IPS-18c (cell line): ENCODE data around the gene KLF16.

Source experiments
- H3K4me3 ChIP-seq: 2 replicates; pipeline ENCODE4 v1.7.0; 2013; ENCODE audit warnings: low read depth, mild to moderate bottlenecking, low read length, moderate library complexity; ENCODE audit not compliant: insufficient read depth
- H3K9me3 ChIP-seq: one replicate; pipeline ENCODE4 v1.6.1; 2013; ENCODE audit warnings: mild to moderate bottlenecking, low read length, moderate library complexity; ENCODE audit not compliant: control insufficient read depth, insufficient read depth

Gene KLF16

DNA sequence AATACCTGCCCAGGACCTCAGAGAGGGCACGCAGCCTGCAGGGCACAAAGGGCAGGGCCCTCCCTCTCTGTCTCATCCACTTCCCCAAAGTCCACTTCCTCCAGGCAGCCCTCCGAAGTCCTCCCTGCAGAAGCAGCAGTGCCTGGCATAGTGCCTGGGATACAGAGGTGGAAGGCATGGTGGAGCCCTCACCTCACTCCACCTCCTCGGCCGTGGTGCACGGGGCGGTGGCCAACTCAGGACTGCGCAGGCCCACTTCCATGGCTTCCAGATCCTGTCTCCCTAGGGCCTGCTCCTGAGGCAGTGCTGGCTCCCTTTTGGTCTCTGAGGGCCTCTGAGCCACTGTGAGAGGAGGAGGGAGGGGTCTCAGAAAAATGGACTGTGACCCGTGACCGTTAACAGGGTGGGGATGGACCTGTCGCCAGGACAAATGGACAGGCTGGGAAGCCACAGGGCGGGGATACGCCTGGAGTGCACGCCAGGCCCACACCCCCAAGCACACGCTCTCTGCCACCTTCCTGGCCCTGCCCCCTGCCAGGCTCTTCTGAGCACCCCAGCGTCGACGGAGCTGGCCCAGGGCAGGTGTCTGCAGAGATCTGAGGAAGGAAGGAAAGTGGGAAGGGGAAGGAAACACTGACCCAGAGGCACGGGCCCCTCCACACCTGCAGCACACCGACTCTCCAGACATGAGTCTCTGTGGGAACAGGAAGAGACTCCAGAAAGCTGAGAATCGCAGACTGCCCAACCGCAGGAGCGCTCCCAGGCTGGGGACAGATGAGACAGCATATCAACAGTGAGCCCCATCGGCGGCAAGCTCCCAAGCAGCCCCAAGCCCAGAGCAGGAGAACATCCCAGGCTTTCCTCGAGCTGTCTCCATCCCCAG lies 23.5 kb downstream of the KLF16 start:
- no peaks in the 10 kb centered on the region for H3K9me3 ChIP-seq
- H3K4me3 ChIP-seq: no peak overlapping the region

DNA sequence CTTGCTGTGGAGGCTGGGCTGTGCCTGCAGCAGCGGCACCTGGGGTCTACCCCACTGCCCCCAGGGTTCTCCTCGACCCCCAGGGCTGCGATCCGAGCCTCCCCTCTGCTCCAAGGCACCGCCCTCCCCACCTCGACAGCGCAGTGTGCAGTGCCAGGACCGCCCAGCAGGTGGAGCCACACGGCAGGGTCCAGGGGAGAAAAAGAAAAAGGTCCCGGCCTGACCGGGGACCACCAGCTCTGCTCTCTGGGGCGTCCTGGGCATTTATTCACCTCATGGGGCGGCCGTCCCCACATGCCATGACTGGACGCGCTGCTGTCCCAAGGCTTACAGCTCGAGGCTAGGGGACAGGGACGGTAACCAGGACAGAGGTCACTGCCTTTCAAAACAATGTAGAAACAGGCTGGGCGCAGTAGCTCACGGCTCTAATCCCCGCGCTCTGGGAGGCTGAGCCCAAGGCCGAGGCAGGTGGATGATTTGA lies 25.7 kb downstream of the KLF16 start:
- no peak overlapping the region for H3K4me3 ChIP-seq

DNA sequence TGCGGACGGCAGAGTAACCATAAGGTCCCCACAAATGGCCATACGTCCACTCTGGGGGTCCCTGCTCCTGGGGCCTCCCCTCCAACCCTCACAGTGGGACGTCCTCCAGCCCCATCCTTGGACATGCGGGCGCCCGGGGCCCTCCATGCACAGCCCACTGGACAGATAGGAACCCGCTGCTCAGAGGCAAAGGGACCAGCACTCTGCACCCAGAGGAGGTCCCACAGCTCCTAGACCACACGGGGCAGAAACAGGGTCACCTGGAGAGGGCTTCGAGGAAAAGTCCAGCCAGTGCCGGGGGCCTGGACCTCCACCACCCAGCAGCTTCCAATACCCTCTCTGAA lies 26.2 kb downstream of the KLF16 start:
- H3K4me3 ChIP-seq: no peak overlapping the region
- no peaks in the 10 kb centered on the region for H3K9me3 ChIP-seq

More for the DNA sequence above, 25.7 kb downstream of the KLF16 start:
- no peaks in the 10 kb centered on the region for H3K9me3 ChIP-seq

DNA sequence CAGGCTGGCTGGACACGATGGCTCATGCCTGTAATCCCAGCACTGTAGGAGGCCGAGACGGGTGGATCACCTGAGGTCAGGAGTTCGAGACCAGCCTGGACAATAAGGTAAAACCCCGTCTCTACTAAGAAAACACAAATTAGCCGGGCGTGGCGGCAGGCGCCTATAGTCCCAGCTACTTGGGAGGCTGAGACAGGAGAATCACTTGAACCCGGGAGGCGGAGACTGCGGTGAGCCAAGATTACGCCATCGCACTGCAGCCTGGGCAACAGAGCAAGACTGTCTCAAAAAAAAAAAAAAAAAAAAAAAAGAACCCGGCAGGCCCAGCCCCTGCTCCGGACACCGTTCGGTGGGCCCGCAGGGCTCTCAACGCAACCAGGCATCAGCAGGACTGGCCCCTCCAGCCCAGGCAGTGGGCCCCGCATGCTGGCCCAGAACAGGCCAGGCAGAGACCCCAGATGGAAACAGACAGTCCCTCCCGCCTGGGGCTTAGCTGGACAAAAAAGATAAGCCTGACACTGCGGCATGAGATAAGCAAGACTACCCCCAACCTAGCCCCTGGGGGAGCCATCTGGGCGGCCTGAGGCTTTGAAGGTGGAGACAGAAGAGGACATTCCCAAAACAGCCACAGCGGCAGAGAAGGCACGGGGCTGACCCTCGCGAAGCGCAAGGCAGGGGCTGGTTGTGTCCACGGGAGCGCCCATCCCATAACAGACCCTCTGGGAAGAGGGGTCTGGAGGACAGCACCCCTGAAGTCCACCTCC lies 26.7 kb downstream of the KLF16 start:
- H3K9me3 ChIP-seq: no peaks in the 10 kb centered on the region

DNA sequence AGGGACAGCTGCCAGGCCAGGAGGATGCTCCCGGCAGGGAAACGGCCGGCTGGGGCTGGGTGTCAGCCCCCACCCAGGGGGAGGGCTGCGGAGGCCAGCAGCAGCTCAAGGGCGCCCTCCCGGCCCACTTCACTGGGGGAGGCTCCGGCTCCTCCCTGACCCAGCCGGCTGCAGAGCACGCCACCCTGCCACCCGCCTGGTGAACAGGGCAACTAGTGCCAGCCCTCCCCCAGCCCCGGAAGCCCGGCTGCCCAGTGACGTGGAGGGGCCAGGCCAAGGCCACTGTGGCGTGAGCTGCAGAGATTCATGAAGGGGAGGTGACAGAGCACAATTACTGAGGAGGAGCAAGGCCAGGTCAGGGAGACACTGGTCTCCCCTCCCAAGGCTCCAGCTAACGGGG lies 29.8 kb downstream of the KLF16 start:
- H3K4me3 ChIP-seq: no peak overlapping the region
- no peaks in the 10 kb centered on the region for H3K9me3 ChIP-seq

More for the DNA sequence above, 26.7 kb downstream of the KLF16 start:
- no peak overlapping the region for H3K4me3 ChIP-seq

DNA sequence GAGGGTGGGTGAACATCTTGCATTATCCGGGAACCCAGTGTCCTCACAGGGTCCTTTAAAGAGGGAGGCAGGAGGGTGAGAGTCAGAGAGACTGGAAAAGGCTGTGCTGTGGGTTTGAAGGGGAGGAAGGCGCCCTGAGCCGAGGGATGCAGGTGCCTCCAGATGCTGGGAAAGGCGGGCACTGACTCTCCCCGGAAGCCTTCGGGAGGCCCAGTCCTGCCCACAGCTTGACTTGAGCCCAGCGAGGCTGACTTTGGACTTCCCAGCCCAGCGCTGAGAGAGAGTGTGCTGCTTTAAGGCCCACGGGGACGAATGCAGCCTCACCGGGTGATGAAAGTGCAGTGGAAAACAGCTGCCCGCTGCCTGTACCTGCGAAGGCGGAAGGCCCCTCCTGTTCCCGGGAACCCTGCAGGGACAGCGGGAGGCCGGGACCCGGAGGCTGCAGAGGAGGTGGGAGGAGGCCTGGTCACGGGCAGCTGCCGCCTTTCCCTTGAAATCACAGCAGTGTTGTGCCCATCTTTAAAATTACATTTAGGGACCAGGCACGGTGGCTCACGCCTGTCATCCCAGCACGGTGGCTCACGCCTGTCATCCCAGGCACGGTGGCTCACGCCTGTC lies 31.2 kb downstream of the KLF16 start:
- Histone ChIP-seq H3K4me3 (no peak overlapping the region), H3K9me3 (no peaks in the 10 kb centered on the region)

DNA sequence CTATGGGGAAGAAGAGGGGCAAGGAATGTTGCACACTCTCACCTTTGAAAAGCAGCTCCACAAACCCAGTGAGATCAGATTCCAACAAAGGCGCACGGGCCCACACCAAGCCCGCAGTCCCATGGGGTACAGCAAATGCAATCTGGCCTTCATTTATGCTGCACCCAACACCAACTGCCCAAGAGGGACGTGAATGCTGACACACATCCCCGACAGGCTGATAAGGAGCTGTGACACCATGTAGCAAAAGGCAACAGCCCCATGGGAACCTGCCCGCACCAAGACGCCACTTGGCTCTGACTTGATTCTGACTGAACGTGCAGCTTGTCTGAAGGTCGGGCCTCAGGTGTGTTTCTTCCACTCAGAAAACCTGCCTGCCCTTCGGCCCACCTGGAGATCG lies 32.4 kb downstream of the KLF16 start:
- Histone ChIP-seq H3K4me3 (no peak overlapping the region), H3K9me3 (no peaks in the 10 kb centered on the region)

DNA sequence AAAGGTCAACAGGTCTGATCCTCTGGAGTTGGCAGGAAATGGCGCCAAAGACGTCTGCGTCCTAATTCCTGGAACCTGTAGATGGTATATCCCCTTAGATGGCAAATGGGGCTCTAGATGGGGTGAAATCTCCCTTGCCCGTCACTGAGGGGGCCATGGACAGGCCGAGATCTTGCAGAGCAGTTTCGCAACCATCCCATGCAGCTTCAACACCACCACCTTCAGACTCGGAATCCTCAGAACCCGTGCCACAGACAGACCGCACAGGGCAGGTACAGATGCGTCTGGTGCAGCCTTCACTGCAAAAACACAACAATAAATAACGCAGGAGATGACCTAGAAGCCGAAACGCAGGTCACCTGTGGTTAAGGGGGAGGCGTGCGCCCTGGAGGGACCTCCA lies 32.8 kb downstream of the KLF16 start:
- Histone ChIP-seq H3K4me3 (no peak overlapping the region), H3K9me3 (no peaks in the 10 kb centered on the region)

DNA sequence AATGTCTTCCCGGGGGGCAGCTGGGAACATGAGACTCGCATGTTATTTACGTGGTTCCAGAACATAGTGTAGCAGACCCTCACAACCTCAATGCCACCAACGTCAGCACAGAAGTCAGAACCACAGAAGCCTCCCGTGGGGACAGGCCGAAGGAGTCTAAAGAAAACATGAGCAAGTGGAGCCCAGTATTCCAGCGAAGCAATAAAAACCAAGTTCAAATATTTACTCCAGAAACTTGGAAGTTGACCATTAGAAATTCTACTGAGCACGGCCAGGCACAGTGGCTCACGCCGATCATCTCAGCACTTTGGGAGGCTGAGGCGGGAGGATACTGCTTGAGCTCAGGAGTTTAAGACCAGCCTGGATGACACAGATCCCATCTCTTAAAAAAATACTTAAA lies 33.4 kb downstream of the KLF16 start:
- Histone ChIP-seq H3K9me3 (no peaks in the 10 kb centered on the region), H3K4me3 (no peak overlapping the region)

DNA sequence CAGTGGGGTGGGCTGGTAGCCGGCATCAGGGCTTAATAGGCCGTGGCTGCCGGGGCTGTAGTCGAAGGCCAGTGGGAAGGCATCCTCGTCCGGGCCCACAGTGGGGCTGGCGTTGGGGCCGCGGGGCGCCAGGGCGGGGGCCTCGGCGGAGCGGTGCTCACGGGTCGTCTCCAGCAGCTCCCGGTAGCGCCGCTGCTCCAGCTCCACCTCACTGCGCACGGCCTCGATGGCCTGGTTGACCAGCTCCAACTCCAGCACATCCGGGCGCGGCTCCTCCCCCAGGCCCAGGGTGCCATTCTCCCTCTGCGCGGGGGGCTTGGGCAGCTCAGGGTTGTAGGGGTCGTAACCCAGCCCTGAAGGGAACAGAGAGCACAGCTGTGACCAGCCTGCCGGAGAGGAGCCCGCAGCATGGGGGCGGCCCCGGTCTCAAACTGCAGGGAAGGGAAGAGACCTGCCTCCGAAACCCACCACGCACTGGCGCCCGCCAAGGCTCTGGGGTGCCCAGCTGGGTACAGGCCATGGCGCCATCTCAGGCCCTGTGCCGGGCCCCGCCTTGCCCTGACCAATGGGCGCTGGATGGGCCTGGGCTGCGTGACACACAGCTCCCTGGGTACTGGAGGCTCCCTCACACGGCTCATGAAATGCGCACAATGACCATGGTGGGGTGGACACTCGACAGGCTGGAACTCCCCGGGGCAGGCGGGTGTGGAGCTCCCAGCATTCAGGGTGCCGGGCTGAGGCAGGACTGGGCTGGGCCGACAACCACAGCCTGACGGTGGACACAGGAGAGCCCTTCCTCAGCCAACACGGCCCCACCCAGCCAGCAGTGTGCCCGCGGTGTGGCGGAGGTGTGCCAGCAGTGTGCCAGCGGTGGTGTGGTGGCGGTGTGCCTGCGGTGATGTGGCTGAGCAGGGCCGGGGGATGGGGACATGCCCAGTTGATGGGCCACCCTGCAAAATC lies 34.8 kb downstream of the KLF16 start:
- H3K4me3 ChIP-seq: no peak overlapping the region
- H3K9me3 ChIP-seq: no peaks in the 10 kb centered on the region

DNA sequence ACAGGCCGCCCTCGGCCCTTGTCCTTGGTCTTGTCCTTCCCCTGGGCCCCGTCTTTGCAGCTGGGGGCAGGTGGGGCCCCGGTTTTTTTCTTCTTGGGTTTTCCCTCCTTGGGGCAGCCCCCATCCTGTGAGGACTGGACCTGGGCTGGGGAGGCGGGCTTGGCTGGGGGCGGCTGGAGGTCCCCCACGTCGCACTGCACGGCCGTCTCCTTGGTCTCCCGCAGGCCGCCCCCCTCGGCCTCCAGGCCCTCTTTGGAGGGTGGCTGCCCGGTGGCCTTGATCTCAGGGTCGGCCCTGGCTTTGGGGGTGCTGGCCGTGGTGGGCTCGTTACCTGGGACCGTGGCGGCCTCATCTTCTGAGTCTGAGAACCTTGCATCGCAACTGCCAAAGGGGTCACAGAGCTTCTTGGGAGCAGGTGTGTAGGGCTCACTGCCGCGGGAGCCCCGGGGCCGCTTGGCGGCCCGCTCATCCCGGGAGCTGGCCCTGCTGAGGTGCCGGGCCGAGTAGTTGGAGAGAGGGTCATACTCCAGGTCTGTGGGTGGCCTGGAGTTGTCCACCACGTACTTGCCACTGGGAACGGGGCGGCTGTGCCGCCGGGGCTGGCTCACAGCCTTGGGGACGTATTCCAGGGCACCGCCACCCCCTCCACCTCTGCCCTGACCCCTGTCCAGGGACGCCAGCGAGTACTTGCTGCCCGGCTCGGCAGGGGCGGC lies 35.7 kb downstream of the KLF16 start:
- H3K4me3 ChIP-seq: no peak overlapping the region
- no peaks in the 10 kb centered on the region for H3K9me3 ChIP-seq

DNA sequence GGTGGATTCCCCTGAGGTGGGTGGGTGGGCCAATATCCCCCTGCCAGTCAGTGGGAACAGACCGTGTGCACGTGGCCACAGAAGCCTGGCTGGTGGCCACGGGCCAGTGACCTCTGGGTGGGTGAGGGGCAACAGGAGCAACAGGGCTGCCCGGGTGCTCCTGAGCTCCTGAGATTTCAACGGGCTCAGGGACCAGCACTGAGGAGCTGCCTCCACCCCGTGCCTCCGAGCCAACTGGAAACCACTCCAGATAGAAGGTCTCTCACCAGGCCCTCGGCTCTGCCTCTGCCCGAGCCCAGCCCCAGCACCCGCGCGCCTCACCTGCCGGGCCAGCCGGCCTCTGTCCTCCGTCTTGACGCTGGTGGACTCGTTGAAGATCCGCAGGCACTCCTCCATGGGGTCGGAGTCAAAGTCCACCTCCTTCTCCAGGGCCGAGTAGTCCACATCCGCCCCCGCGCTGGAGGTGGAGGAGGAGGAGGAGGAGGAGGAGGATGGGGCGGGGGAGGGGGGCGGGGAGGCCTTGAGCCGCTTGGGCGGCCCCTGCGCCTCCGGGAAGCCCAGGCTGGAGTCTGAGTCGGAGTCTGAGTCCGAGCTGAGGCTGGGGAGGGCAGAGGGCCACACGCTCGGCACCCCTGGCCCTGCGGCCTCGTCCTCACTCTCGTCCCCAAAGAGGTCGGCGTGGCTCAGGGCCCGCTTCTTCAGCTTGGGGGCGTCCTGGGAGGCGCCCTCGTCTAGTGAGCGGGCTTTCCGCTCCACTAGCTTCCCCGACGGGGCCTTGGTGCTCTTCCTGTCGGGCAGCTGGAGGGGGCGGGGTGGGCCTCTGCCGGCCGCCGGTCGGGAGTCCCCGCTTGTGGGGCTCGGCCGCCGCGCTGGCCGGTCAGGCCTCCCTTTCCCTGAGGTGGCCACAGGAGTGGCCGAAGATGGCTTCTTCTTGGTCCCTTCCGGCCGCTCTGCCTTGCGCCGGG lies 36.5 kb downstream of the KLF16 start:
- H3K4me3 ChIP-seq: no peak overlapping the region
- H3K9me3 ChIP-seq: no peaks in the 10 kb centered on the region

DNA sequence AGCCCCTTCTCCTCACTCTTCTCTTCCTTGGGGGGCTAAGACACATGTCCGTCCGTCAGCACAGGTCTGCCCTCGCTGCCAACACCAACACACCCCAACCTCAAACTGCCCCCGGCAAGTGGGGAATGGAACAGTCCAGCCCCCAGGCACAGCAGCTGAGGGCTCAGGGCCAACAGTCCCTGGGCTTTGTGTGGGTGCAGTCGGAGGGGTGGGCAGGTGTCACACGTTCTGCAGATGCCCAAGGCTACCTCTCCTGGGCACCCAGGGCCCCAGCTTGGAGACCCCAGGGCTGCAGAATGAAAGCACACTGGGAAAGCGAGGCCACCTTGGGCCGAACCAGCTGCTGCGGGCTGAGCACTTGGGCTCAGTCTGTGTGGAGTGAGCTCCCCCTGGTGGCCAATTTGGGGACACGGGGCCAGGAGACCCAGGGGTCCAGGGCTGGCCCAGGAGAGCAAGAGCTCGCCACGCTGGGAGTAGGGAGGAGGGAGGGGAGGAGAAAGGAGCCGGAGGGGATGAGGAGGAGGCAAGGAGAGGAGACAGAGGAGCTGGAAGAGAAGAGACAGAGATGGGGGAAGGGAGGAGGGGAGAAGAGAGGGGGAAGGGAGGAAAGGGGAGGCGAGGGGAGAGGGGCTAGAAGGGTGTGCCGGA lies 37.3 kb downstream of the KLF16 start:
- no peak overlapping the region for H3K4me3 ChIP-seq
- no peaks in the 10 kb centered on the region for H3K9me3 ChIP-seq

DNA sequence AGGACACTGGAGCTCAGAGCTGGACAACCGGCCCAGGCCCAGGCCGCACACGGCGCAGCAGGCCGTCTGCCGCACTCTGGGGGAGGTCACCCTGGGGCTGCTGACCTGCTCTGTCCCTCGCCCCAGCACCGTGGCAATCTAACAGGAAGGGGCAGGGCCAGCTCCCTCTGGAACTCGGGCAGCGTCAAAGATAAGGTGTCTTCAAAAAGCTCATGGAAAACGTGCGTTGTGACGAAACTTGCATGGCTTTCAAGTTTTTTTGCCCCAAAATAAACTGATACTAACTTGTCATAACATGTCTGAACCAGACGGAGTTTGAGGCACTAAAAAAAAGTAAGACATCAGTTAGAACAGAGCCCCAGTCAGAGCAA lies 39.1 kb downstream of the KLF16 start:
- Histone ChIP-seq H3K9me3 (no peaks in the 10 kb centered on the region), H3K4me3 (no peak overlapping the region)
